Gastroesophageal sphincter (tissue), 4 donors: Measurements from ENCODE around the gene TACR1. TPM values are rescaled to one million over a fixed set of nuclear protein-coding genes. Genes with fewer than 3 reads are reported as not detected.

Source experiments
- ATAC-seq: fragments of 150-250 bp; one replicate; pipeline ENCODE4 v1.9.1; 2016; ENCODE audit warnings: mild to moderate bottlenecking, moderate library complexity
- H3K27ac ChIP-seq, 4 donors: fragments of 200-600 bp; sonication (generic) in 3 of 4; 1 replicate in 3 of 4; 2 replicates in 1 of 4; pipeline ENCODE4 v1.5.1; 2016 to 2019
- H3K27me3 ChIP-seq: fragments of 200-600 bp; sonication (generic); one replicate; pipeline ENCODE4 v1.5.1; 2019
- H3K36me3 ChIP-seq, 2 donors: fragments of 200-600 bp; sonication (generic); one replicate each; pipeline ENCODE4 v1.5.1; 2019; ENCODE audit warnings: control low read depth in 1 of 2
- H3K4me1 ChIP-seq, 3 donors: fragments of 200-600 bp; sonication (generic); 1 replicate in 2 of 3; 2 replicates in 1 of 3; pipeline ENCODE4 v1.5.1; 2016 to 2019; ENCODE audit warnings: control low read depth in 2 of 3
- H3K4me3 ChIP-seq, 2 donors: fragments of 200-600 bp; sonication (generic); one replicate each; pipeline ENCODE4 v1.5.1; 2019; ENCODE audit warnings: mild to moderate bottlenecking in 1 of 2, moderate library complexity in 1 of 2
- H3K9me3 ChIP-seq, 3 donors: fragments of 200-600 bp; sonication (generic); one replicate each; pipeline ENCODE4 v1.5.1; 2017 to 2019; ENCODE audit warnings: control low read depth in 2 of 3
- CTCF ChIP-seq, 4 experiments: fragments of 200-600 bp in 2 of 4; fragments of 450-650 bp in 2 of 4; sonication (generic) in 1 of 4; IDR thresholded peaks; one replicate each; pipeline ENCODE4 v1.5.1; 2017 to 2019; ENCODE audit warnings: antibody characterized with exemption in 4 of 4, mild to moderate bottlenecking in 2 of 4, moderate library complexity in 2 of 4
- EP300 ChIP-seq: sonication (generic); formaldehyde crosslinking; IDR thresholded peaks from one replicate; pipeline ENCODE4 v1.6.1; 2017; ENCODE audit warnings: antibody characterized with exemption, mild to moderate bottlenecking
- POLR2A ChIP-seq, 2 donors: fragments of 450-650 bp; IDR thresholded peaks; one replicate each; pipeline ENCODE4 v1.6.1; 2017; ENCODE audit warnings: antibody characterized with exemption in 2 of 2, mild to moderate bottlenecking in 2 of 2, moderate library complexity in 1 of 2
- POLR2AphosphoS5 ChIP-seq: sonication (generic); formaldehyde crosslinking; IDR thresholded peaks from one replicate; pipeline ENCODE4 v1.6.1; 2017; ENCODE audit warnings: antibody characterized with exemption
- WGBS, 2 donors: methylation state at CpG; one replicate each; pipeline ENCODE4 v1.1.5; 2018; ENCODE audit warnings: low coverage in 1 of 2; 5-methylcytosine and 5-hydroxymethylcytosine counted together
- total RNA-seq, 4 donors: library from RNA; depleted of rRNA; stranded (reverse); fragments of >200 nt; gene quantifications; one replicate each; pipeline ENCODE4 v1.1.0, GENCODE V29; 2016

The TACR1 gene
- total RNA-seq, 4 donors from 2014 or later, result 2.0 to 4.2 (median 2.9) TPM

- H3K27me3 ChIP-seq, result no peaks in the 10 kb centered on the region
- peaks cover 2 to 8% (median 3%) of the 10 kb centered on the region in 3 donors for H3K4me1 ChIP-seq
- H3K36me3 ChIP-seq, result no peaks in the 10 kb centered on the region
- H3K4me3 ChIP-seq, result no peak overlapping the region
- TF ChIP-seq POLR2A (IDR thresholded peaks at IDR 0.05), result no peak
- no peak for TF ChIP-seq EP300
- TF ChIP-seq POLR2AphosphoS5, result no peak
- TF ChIP-seq CTCF (IDR thresholded peaks at IDR 0.05), result no peak
- peak overlapping the region in 2 of 4 donors; percentile 8 to 47 for H3K27ac ChIP-seq
- peak; percentile 25 for ATAC-seq
- H3K9me3 ChIP-seq, result no peaks in the 10 kb centered on the region
- 74 to 83% methylated on average over 6 to 7 of the region's 7 CpGs for WGBS, 2 donors
Observed at GRCh38 chr2:75041731-75042600, 157.4 kb downstream of the TACR1 start.

GRCh38 chr2:75041226-75041625 is 158.1 kb downstream of the TACR1 start:
- no peak for TF ChIP-seq EP300
- no peak for TF ChIP-seq POLR2A (IDR thresholded peaks at IDR 0.05)
- TF ChIP-seq CTCF (IDR thresholded peaks at IDR 0.05), result no peak
- TF ChIP-seq POLR2AphosphoS5, result no peak
- Histone ChIP-seq H3K4me1 (peaks cover 2 to 8% (median 3%) of the 10 kb centered on the region in 3 donors), H3K27ac (no peak overlapping the region), H3K36me3 (no peaks in the 10 kb centered on the region), H3K9me3 (no peaks in the 10 kb centered on the region), H3K27me3 (no peaks in the 10 kb centered on the region), H3K4me3 (no peak overlapping the region)
- 81 to 88% methylated on average over 2 of the region's 2 CpGs for WGBS, 2 donors
- no peak for ATAC-seq

- 75 to 76% methylated on average over 3 of the region's 3 CpGs for WGBS, 2 donors
Observed at GRCh38 chr2:75035444-75036353, 163.6 kb downstream of the TACR1 start.

GRCh38 chr2:75033516-75033915 is 165.8 kb downstream of the TACR1 start:
- Histone ChIP-seq H3K9me3 (no peaks in the 10 kb centered on the region), H3K4me1 (peaks cover 0 to 4% (median 0%) of the 10 kb centered on the region in 3 donors), H3K27me3 (no peaks in the 10 kb centered on the region), H3K4me3 (no peak overlapping the region), H3K36me3 (no peaks in the 10 kb centered on the region), H3K27ac (no peak overlapping the region)
- WGBS, 2 donors, result 71 to 74% methylated on average over 2 of the region's 2 CpGs
- TF ChIP-seq POLR2AphosphoS5 (no peak), EP300 (no peak), CTCF (IDR thresholded peaks at IDR 0.05) (no peak), POLR2A (IDR thresholded peaks at IDR 0.05) (no peak)
- ATAC-seq, result no peak

More at GRCh38 chr2:75035444-75036353, 163.6 kb downstream of the TACR1 start:
- H3K36me3 ChIP-seq, result no peaks in the 10 kb centered on the region
- no peak for ATAC-seq
- no peak overlapping the region for H3K4me3 ChIP-seq
- H3K27ac ChIP-seq, result peak overlapping the region in 2 of 4 donors; percentile 2 to 27
- peaks cover 0 to 4% (median 0%) of the 10 kb centered on the region in 3 donors for H3K4me1 ChIP-seq
- no peak for TF ChIP-seq CTCF (IDR thresholded peaks at IDR 0.05)
- TF ChIP-seq EP300, result no peak
- no peak for TF ChIP-seq POLR2A (IDR thresholded peaks at IDR 0.05)
- TF ChIP-seq POLR2AphosphoS5, result no peak
- H3K9me3 ChIP-seq, result no peaks in the 10 kb centered on the region
- H3K27me3 ChIP-seq, result no peaks in the 10 kb centered on the region
